MG63 (cell line): ENCODE data around the gene ABCB6. TPM values are rescaled to one million over a fixed set of nuclear protein-coding genes. Genes with fewer than 3 reads are reported as not detected.

Experiments
- DNase-seq: peaks from one replicate; pipeline ENCODE4 v3.0.0-alpha.2; 2020
- H3K27me3 ChIP-seq: fragments of 250-450 bp; sonication (Bioruptor Pico); 2 replicates; pipeline ENCODE4 v1.5.1; 2020; ENCODE audit warnings: mild to moderate bottlenecking, moderate library complexity
- H3K36me3 ChIP-seq: fragments of 250-450 bp; sonication (Bioruptor Pico); 2 replicates; pipeline ENCODE4 v1.5.1; 2020; ENCODE audit warnings: mild to moderate bottlenecking, moderate library complexity
- H3K4me3 ChIP-seq: fragments of 250-450 bp; sonication (Bioruptor Pico); 2 replicates; pipeline ENCODE4 v1.5.1; 2020; ENCODE audit warnings: mild to moderate bottlenecking, moderate library complexity
- H3K9me3 ChIP-seq: fragments of 250-450 bp; sonication (Bioruptor Pico); 2 replicates; pipeline ENCODE4 v1.5.1; 2020; ENCODE audit warnings: mild to moderate bottlenecking, moderate library complexity
- total RNA-seq: library from RNA; depleted of rRNA; stranded (reverse); fragments of >200 nt; shearing (Covaris generic); gene quantifications from 2 replicates; pipeline ENCODE4 v1.2.3, GENCODE V29; 2014; ENCODE audit warnings: low replicate concordance

Gene ABCB6
- total RNA-seq, 1 experiment from 2014 or later = 31.7 TPM

DNA sequence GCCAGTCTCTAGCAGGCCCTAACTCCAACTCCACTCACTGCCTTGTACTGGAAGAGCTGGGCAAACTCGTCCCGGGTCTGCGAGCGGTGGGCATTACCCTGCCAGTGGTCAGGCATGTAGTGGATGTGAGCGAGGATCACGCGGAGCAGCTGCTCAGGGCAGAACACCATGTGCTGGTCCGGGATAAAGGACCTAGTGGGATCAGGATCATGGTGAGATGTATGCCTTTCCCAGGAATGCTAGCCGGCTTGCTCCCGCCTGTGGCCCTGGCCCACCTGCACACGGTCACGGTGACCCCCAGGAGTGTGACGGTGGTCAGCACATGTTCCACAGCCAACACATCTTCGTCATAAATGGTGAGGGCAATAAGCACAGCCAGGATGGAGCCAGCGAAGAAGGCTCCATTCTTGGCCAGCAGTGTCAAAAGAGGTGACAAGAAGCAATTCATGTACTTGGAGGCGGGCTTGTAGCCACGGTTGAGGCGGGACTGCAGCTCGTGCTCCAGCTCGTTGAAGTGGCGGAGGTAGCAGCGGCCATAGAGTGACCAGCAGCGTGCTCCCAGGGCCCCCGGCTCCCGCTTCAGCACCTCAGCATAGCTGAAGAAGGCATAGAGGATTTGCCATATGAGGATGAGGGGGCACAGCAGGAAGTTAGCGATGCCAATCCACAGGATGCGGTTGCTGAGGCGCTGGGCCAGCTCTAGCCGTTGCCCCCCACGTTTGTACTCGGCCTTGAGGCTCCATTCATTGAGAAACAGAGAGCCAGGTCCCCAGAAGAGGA is 5.3 kb upstream of the ABCB6 start:
- Histone ChIP-seq H3K36me3 (peaks cover 62% of the 10 kb centered on the region), H3K4me3 (no peak overlapping the region), H3K27me3 (no peaks in the 10 kb centered on the region), H3K9me3 (no peaks in the 10 kb centered on the region)
- DNase-seq = no peak

DNA sequence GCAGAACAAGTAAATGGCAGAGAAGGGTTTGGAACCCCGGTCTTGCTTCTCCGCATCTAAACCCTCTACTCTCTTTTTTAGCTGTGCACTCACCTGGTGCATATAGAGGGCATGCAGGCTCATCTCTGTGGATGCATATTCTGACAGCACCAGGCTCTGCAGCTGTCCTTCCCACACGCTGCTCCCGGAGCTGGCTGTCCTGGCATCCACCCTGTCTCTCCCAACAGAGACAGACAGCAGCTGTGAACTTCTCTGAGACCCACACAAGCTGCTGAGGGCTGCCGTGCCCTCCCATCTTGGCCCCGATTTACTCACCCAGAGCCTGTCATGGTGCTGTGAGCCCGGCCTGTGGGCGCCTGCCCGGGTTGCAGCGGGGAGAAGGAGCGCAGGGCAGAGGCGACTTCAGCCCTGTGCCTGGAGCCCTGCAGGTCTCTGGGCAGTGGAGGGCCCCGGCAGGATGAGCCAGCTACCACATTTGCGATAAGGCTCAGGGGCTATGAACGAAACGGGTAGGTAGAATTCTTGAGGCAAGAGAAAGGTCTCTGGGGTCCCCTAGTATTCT is 3.3 kb upstream of the ABCB6 start:
- Histone ChIP-seq H3K27me3 (no peaks in the 10 kb centered on the region), H3K9me3 (no peaks in the 10 kb centered on the region), H3K36me3 (peaks cover 55% of the 10 kb centered on the region), H3K4me3 (no peak overlapping the region)
- DNase-seq = no peak

- DNase-seq = no peak
- H3K36me3 ChIP-seq = peaks cover 59% of the 10 kb centered on the region
- no peak overlapping the region for H3K4me3 ChIP-seq
- H3K27me3 ChIP-seq = no peaks in the 10 kb centered on the region
- no peaks in the 10 kb centered on the region for H3K9me3 ChIP-seq
These were observed 2.1 kb upstream of the ABCB6 start for GRCh38 chr2:219220652-219221402.

DNA sequence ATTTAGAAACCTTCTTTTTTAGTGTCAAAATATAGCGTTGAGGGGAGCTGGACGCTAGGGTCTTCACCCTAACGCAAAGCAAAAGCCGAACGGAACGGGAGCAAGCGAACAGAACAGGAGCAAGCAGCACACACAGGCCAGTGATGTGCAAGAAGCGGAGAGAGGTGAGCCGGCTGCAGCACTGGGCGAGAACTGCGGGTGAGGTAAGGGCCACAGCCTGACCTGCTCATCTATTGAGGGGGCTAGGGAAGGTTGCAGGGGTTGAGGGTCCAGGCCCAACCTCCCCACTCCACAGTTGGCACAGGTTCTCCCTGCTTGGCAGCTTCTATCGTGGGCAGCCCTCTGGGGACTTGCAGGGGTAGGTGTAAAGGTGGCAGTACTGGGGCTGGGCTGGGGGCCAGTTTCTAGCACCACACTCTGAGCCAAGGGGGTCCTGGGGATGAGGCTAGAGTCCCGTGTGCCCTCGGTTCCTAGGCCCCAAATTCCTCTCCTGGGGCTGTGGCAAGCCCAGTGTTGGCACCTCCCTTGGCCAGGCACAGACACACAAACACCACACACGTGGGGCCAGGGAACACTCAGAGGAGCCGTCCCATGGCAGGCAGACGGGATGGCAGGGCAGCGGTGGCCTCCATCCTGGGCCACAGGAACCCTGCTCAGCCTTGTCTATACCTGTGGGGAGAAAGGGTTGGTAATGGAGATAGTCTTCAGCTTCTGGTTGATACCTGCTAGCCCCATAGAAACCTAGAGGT is 1.2 kb upstream of the ABCB6 start:
- peaks cover 61% of the 10 kb centered on the region for H3K36me3 ChIP-seq
- no peak for DNase-seq
- H3K27me3 ChIP-seq = no peaks in the 10 kb centered on the region
- H3K4me3 ChIP-seq = no peak overlapping the region
- H3K9me3 ChIP-seq = no peaks in the 10 kb centered on the region

- Histone ChIP-seq H3K36me3 (peaks cover 61% of the 10 kb centered on the region), H3K9me3 (no peaks in the 10 kb centered on the region), H3K27me3 (no peaks in the 10 kb centered on the region), H3K4me3 (peak overlapping the region; percentile 47)
- peak; percentile 96 for DNase-seq
These were observed 484 bp downstream of the ABCB6 start for GRCh38 chr2:219218217-219218731.

DNA sequence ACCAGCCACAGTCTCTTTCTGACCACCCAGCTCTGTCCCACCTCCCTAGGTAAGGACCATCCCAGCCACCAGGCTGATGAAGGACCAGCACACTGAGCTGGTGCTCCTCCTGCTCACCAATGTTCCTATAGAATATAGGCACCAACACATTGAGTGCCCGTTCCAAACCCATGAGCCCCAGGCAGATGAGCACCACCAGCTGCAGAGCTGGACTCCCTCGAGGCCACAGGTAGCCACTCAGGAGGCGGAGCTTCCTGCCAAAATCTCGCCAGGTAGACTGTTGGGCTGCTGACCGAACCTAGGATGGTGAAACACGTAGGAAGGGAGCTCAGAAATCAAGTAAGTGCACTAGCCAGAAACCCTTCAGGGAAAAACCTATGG is 2.2 kb downstream of the ABCB6 start:
- Histone ChIP-seq H3K9me3 (no peaks in the 10 kb centered on the region), H3K27me3 (no peaks in the 10 kb centered on the region), H3K36me3 (peaks cover 73% of the 10 kb centered on the region), H3K4me3 (no peak overlapping the region)
- DNase-seq = no peak

DNA sequence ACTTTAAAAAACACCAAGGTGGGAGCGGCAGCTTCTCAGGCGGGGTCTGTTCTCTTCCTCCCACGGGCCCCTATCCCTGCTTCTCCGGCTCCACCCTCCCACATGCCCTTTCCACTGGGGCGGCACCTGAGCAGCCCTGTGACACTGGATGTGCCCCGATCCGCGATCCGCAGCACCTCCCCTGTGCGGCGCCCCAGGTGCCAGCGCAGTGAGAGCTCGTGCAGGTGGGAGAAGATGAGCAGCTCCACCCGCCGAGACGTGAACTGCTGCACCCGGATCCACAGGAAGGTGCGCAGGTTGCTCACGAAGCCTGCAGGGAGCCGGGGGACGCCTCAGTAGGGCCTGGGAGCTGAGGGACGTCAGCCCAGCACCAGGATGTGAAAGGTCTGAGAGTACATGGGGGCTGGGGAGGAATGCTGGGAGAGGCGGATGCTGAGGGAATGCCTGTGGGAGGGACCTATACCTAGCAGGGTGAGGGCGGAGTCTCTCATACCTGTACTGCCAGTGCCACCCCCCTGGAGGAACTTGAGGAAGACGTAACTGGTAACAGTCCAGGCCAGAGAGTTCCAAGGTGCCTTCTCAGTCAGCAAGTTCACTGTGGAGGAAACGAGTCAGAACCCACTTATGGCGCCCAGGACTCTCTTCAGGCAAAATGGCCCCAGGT is 2.8 kb downstream of the ABCB6 start:
- no peak for DNase-seq

DNA sequence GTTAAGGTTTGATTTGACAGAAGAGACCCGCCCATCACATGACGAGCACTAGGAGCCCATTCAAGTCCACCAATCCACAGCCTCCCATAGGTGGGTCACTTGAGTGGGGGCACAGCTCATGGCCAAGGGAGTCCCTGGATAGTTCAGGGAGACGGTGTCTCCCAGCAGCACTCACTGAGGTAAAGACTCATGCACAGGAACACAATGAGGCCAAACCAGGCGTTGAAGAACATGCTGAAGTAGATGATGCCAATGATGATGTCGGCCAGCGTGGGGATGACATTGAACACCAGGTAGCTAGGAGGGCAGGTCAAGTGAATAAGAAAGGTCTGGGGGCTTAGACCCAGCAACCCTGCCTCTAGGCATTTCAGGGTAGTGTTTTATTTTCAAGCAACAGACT is 4.0 kb downstream of the ABCB6 start:
- no peak for DNase-seq

More for the DNA sequence above, 2.8 kb downstream of the ABCB6 start:
- H3K4me3 ChIP-seq = no peak overlapping the region
- no peaks in the 10 kb centered on the region for H3K27me3 ChIP-seq
- no peaks in the 10 kb centered on the region for H3K9me3 ChIP-seq
- H3K36me3 ChIP-seq = peaks cover 68% of the 10 kb centered on the region

DNA sequence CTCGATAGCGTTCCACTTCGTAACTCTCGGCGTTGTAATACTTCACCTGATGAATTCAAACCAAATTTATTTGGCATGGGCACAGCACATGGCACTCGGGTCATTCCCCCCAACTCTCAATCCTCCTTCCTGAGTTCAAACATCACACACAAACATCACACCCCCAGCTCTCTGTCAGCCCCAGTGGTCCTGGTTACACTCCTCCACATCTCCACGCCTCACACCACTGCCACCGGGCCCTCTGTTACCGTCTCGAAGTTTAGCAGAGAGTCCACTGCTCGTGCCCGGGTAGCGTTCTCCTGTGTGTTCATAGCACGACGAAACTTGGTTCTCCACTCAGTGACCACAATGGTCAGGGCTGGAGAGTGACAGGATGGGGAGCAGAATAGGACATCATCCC is 4.6 kb downstream of the ABCB6 start:
- Histone ChIP-seq H3K36me3 (peaks cover 65% of the 10 kb centered on the region), H3K27me3 (no peaks in the 10 kb centered on the region), H3K4me3 (no peak overlapping the region), H3K9me3 (no peaks in the 10 kb centered on the region)
- DNase-seq = no peak

More for the DNA sequence above, 4.0 kb downstream of the ABCB6 start:
- Histone ChIP-seq H3K27me3 (no peaks in the 10 kb centered on the region), H3K4me3 (no peak overlapping the region), H3K36me3 (peaks cover 67% of the 10 kb centered on the region), H3K9me3 (no peaks in the 10 kb centered on the region)

GRCh38 chr2:219213486-219214071 is 5.2 kb downstream of the ABCB6 start:
- no peak overlapping the region for H3K4me3 ChIP-seq
- no peaks in the 10 kb centered on the region for H3K9me3 ChIP-seq
- no peak for DNase-seq
- H3K27me3 ChIP-seq = no peaks in the 10 kb centered on the region
- peaks cover 69% of the 10 kb centered on the region for H3K36me3 ChIP-seq

DNA sequence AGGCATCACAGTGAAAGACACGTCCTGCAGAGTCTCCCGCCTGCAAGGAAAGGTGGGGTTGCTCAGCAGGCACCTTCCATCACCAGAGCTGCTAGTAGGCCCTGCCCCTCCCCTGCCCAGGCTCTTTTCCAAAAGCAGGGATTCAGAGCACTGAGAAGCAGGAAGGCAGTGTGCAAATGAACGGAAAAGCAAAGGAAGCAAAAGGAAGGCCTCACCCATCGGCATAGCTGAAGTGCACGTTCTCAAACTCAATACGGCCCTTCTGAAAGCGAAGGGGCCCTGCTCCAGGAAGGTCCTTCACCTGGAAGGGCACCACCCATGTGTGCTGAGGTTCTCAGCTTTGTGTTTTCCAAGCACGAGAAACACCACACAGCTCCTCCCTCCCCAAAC is 5.7 kb downstream of the ABCB6 start:
- H3K36me3 ChIP-seq = peaks cover 75% of the 10 kb centered on the region
- no peaks in the 10 kb centered on the region for H3K9me3 ChIP-seq
- DNase-seq = no peak
- H3K4me3 ChIP-seq = no peak overlapping the region
- H3K27me3 ChIP-seq = no peaks in the 10 kb centered on the region

GRCh38 chr2:219210886-219211362 is 7.8 kb downstream of the ABCB6 start:
- Histone ChIP-seq H3K4me3 (no peak overlapping the region), H3K36me3 (peaks cover 70% of the 10 kb centered on the region), H3K9me3 (no peaks in the 10 kb centered on the region), H3K27me3 (no peaks in the 10 kb centered on the region)
- DNase-seq = no peak

DNA sequence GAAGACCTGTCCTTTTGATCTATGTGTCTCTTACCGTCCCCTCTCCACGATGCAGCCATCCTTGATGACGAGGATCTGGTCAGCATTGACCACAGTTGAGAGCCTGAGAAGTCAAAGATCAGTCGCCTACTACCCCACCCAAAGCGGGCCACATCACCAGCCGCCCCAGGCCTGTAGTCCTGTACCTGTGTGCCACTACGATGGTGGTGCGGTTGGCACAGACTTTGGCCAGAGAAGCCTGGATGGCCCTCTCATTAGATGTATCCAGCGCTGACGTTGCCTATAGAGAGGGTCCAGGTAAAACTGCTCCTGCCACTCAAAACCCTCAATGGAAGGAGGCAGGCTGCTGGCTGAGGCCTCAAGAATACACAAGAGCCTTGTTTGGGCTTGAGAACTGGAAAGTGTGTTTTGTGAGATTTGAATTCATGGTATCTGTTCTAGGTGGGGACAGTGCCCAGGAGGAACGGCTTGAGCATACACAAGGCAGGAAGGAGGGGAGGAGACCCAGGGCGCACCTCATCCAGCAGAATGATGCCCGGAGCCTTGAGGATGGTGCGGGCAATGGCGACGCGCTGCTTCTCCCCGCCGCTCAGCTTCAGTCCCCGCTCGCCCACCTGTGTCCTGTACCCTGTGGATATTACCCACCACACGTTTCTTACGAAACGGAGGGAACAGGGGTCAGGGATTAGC is 8.4 kb downstream of the ABCB6 start:
- Histone ChIP-seq H3K9me3 (no peaks in the 10 kb centered on the region), H3K4me3 (no peak overlapping the region), H3K36me3 (peaks cover 64% of the 10 kb centered on the region), H3K27me3 (no peaks in the 10 kb centered on the region)
- no peak for DNase-seq

DNA sequence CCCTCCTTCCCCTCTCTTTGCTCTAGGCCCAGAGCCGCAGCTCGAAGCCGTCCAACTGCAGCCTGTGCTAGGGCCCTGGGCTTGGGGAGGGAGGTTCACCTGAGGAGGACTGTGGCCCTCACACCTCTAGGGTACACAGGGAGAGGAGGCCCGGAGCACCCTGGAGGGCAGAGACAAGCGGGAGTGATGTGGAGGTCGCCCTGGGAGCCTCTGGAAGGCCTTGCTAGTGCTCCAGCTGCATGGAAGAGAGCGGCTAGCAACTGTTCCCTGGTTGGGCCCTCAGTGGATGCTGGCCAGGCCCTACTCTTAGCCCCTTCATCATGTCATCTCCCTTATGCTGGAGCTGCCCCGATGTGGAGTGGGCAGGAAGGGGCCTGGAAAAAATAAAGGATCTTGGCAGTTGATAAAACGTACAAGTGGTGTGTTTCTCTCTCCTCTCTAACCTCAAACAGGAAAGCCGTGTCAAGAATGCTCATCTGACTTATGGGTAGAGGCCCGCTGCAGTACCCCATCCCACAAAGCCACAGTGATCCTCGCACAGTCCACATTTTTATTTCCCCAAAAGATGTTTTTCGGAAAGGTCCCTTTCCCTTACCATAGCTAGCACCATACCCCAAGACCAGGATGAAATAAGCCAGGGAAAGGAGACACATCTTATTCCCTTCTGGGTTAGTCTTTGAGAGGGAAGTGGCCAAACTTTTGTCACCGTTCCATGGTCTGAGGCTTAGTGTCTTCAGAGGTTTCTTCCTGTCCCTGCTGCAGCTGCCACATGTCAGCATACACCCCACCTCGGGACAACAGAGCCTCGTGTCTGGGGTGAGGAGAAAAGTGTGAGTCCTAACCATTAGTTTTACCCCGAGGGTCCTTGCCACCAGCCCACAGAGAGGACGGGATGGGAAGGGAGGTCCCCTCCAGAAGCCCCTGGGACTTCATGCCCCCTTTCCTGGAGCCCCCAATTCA is 9.2 kb downstream of the ABCB6 start:
- H3K36me3 ChIP-seq = peaks cover 56% of the 10 kb centered on the region
- H3K4me3 ChIP-seq = no peak overlapping the region
- DNase-seq = no peak
- no peaks in the 10 kb centered on the region for H3K9me3 ChIP-seq
- no peaks in the 10 kb centered on the region for H3K27me3 ChIP-seq
